SK-N-MC (cell line): ENCODE results near the gene KRTAP1-5.

ENCODE experiments used
- EZH2 ChIP-seq: fragments of 200-600 bp; sonication (generic); IDR thresholded peaks from one replicate; pipeline ENCODE4 v1.6.1; 2017; ENCODE audit warnings: antibody characterized with exemption
- POLR2AphosphoS5 ChIP-seq: IDR thresholded peaks from 2 replicates; pipeline ENCODE4 v1.6.1; 2012; ENCODE audit warnings: mild to moderate bottlenecking, low read depth, low read length, borderline replicate concordance

- no peak for TF ChIP-seq EZH2
- no peak for TF ChIP-seq POLR2AphosphoS5
Measured at GRCh38 chr17:40984226-40984625, 42.8 kb downstream of the KRTAP1-5 start, which contains the start of gene KRT40.
